ENCODE data around the gene GPR35. TPM values are rescaled to one million over a fixed set of nuclear protein-coding genes. Genes with fewer than 3 reads are reported as not detected.
A peak's percentile ranks its signal among the peaks of the same experiment; 100 is the strongest.

The GPR35 gene
- total RNA-seq, 4 donors from 2014 or later: 1.8 to 4.0 (median 2.2) TPM

DNA sequence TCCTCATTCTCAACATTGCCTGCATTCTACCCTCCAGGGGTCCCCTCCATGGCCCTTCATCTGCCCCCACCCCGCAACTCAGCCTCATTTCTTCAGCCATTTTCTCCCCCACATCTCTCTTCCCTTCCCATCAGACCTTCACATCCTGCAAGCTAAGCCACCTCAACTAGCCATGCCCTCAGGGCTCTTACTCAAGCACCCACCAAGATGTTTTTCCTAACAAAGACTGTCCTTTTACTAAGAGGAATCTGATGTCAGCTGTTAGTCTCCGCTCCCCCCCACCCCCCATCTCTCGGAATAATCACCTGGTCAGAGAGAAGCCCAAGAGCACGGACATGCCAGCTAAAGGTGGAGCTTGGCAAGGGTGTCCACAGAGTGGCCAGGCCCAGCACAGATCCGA lies 43.5 kb upstream of the GPR35 start:
- Histone ChIP-seq H3K36me3 (peaks cover 13 to 27% (median 21%) of the 10 kb centered on the region in 4 donors), H3K4me1 (peaks cover 35 to 68% (median 49%) of the 10 kb centered on the region in 4 donors), H3K27ac (replicated peaks in 1 of 4) (no peak overlapping the region), H3K9me3 (peaks cover 0 to 3% (median 0%) of the 10 kb centered on the region in 4 donors), H3K27me3 (no peaks in the 10 kb centered on the region), H3K4me3 (no peak overlapping the region)
- TF ChIP-seq POLR2A (IDR thresholded peaks at IDR 0.05; ENCODE audit: low read depth) (no peak), POLR2AphosphoS5 (IDR thresholded peaks at IDR 0.05) (no peak), EP300 (IDR thresholded peaks at IDR 0.05) (no peak)
- TF ChIP-seq, protein P1, sequence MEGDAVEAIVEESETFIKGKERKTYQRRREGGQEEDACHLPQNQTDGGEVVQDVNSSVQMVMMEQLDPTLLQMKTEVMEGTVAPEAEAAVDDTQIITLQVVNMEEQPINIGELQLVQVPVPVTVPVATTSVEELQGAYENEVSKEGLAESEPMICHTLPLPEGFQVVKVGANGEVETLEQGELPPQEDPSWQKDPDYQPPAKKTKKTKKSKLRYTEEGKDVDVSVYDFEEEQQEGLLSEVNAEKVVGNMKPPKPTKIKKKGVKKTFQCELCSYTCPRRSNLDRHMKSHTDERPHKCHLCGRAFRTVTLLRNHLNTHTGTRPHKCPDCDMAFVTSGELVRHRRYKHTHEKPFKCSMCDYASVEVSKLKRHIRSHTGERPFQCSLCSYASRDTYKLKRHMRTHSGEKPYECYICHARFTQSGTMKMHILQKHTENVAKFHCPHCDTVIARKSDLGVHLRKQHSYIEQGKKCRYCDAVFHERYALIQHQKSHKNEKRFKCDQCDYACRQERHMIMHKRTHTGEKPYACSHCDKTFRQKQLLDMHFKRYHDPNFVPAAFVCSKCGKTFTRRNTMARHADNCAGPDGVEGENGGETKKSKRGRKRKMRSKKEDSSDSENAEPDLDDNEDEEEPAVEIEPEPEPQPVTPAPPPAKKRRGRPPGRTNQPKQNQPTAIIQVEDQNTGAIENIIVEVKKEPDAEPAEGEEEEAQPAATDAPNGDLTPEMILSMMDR (IDR thresholded peaks at IDR 0.05): no peak
- intact Hi-C loops (cut with DNase I): no loop called here
- 93% methylated on average over 5 of the region's 5 CpGs for WGBS
- no peak for DNase-seq (ENCODE audit: extremely low spot score)

- 81% methylated on average over 3 of the region's 3 CpGs for WGBS
- intact Hi-C loops (cut with DNase I): no loop called here
- Histone ChIP-seq H3K4me1 (peaks cover 41 to 73% (median 56%) of the 10 kb centered on the region in 4 donors), H3K27me3 (no peaks in the 10 kb centered on the region), H3K9me3 (peaks cover 0 to 3% (median 0%) of the 10 kb centered on the region in 4 donors), H3K27ac (replicated peaks in 1 of 4) (no peak overlapping the region), H3K36me3 (peaks cover 3 to 17% (median 11%) of the 10 kb centered on the region in 4 donors), H3K4me3 (no peak overlapping the region)
- no peak for DNase-seq (ENCODE audit: extremely low spot score)
- TF ChIP-seq EP300 (IDR thresholded peaks at IDR 0.05) (no peak), POLR2AphosphoS5 (IDR thresholded peaks at IDR 0.05) (no peak), POLR2A (IDR thresholded peaks at IDR 0.05; ENCODE audit: low read depth) (no peak)
- TF ChIP-seq, protein P1 (IDR thresholded peaks at IDR 0.05): no peak
These were observed 42.5 kb upstream of the GPR35 start for GRCh38 chr2:240582781-240583180.

GRCh38 chr2:240583774-240584173 lies 41.5 kb upstream of the GPR35 start:
- peaks cover 0 to 3% (median 0%) of the 10 kb centered on the region in 4 donors for H3K9me3 ChIP-seq
- intact Hi-C loops (cut with DNase I): no loop called here
- H3K27me3 ChIP-seq: no peaks in the 10 kb centered on the region
- peaks cover 0 to 7% (median 2%) of the 10 kb centered on the region in 4 donors for H3K36me3 ChIP-seq
- no peak overlapping the region for H3K4me3 ChIP-seq
- peaks cover 42 to 73% (median 57%) of the 10 kb centered on the region in 4 donors for H3K4me1 ChIP-seq
- 96% methylated on average over 4 of the region's 4 CpGs for WGBS
- no peak for DNase-seq (ENCODE audit: extremely low spot score)
- TF ChIP-seq POLR2A (IDR thresholded peaks at IDR 0.05; ENCODE audit: low read depth) (no peak), EP300 (IDR thresholded peaks at IDR 0.05) (no peak), POLR2AphosphoS5 (IDR thresholded peaks at IDR 0.05) (no peak)
- TF ChIP-seq, protein P1 (IDR thresholded peaks at IDR 0.05): no peak
- no peak overlapping the region for H3K27ac ChIP-seq (replicated peaks in 1 of 4)

DNA sequence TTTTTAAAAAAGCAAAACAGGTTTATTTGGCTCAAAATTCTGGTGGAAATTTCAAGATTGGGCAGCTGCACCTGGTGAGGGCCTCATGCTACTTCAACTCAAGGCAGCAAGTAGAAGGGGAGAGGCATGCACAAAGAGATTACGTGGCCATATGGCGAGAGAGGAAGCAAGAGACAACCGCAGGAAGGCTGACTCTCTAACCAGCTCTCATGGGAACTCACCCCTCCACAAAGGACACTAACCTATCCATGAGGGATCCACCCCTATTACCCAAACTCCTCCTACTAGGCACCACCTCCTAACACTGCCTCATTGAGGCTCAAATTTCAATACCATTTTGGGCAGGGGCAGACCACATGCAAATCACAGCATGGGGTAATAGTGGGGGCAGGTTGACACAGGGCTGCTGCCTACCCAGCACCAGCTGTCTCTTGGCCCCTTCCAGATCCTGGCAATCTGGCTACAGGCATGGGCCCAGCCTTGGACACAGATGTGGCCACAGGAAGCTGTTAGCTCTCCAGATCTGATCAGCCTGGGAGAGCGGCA lies 40.7 kb upstream of the GPR35 start:
- peaks cover 0 to 6% (median 5%) of the 10 kb centered on the region in 4 donors for H3K36me3 ChIP-seq
- peak overlapping the region in 3 of 4 donors; percentile 80 to 91 (median 86) for H3K4me3 ChIP-seq
- WGBS: 78% methylated on average over 4 of the region's 4 CpGs
- H3K27ac ChIP-seq (replicated peaks in 1 of 4): no peak overlapping the region
- no peak for DNase-seq (ENCODE audit: extremely low spot score)
- H3K4me1 ChIP-seq: peaks cover 37 to 70% (median 53%) of the 10 kb centered on the region in 4 donors
- no peak for TF ChIP-seq POLR2AphosphoS5 (IDR thresholded peaks at IDR 0.05)
- H3K27me3 ChIP-seq: no peaks in the 10 kb centered on the region
- intact Hi-C loops (cut with DNase I): no loop called here
- peaks cover 0 to 3% (median 0%) of the 10 kb centered on the region in 4 donors for H3K9me3 ChIP-seq

DNA sequence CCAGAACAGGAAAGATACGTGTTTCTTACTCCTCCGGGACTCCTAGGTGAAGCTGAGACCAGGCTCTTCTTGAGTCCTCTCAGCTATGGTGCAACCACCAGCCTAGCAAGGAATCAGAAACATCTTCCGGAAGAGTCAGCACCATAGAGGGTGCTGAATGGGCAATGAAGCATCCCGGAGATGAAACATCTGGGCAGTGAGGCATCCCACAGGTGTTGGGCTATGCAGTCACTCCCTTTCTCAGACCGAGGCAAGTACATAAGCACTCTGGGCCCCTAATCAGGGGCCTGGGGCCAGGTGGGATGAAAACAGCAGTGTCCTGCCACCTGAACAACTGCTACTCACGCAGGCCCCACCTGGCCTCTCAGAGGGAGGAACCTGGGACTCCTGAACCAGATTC lies 40.2 kb upstream of the GPR35 start:
- peak overlapping the region; percentile 80 to 91 (median 86) for H3K4me3 ChIP-seq
- H3K27ac ChIP-seq (replicated peaks in 1 of 4): peak overlapping the region in 2 of 4 donors; percentile 91 to 92
- no peak for DNase-seq (ENCODE audit: extremely low spot score)
- peaks cover 36 to 65% (median 48%) of the 10 kb centered on the region in 4 donors for H3K4me1 ChIP-seq
- whole genome bisulfite sequencing: 81% methylated on average over 5 of the region's 6 CpGs
- intact Hi-C loops (cut with DNase I): no loop called here
- peaks cover 0 to 3% (median 0%) of the 10 kb centered on the region in 4 donors for H3K9me3 ChIP-seq
- peaks cover 3 to 11% (median 10%) of the 10 kb centered on the region in 4 donors for H3K36me3 ChIP-seq
- no peaks in the 10 kb centered on the region for H3K27me3 ChIP-seq
- no peak for TF ChIP-seq POLR2AphosphoS5 (IDR thresholded peaks at IDR 0.05)
- TF ChIP-seq, protein P1 (IDR thresholded peaks at IDR 0.05): no peak
- no peak for TF ChIP-seq POLR2A (IDR thresholded peaks at IDR 0.05; ENCODE audit: low read depth)
- no peak for TF ChIP-seq EP300 (IDR thresholded peaks at IDR 0.05)
